ENCODE results near the gene ITGAE. TPM values are rescaled to one million over a fixed set of nuclear protein-coding genes. Genes with fewer than 3 reads are reported as not detected.
"Not testable (repeated sequence)": the region's sequence is repeated elsewhere in the genome, so short reads cannot be mapped to it uniquely, and the experiment has no call there.

Gene ITGAE
- polyA plus RNA-seq, 4 donors, result 33.5 to 40.4 (median 39.3) TPM

DNA sequence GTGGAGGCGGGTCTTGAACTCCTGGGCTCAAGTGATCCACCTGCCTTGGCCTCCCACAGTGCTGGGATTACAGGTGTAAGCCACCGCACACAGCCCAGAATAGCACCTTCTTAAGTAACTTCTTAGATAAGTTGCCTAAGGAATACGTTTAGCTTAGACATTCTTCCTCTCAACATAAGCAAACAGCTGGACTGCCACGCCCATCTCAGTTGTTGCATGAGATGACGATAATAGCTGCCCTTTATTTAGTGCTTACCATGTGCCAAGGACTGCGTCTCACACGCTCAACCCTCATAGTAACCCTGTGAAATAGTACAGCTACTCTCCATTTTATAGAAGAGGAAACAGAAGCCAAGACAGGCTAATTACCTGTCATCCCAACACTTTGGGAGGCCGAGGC lies 65.5 kb downstream of the ITGAE start:
- DNase-seq (ENCODE audit: low read depth in 4 of 4, low spot score in 3 of 4), result no peak

DNA sequence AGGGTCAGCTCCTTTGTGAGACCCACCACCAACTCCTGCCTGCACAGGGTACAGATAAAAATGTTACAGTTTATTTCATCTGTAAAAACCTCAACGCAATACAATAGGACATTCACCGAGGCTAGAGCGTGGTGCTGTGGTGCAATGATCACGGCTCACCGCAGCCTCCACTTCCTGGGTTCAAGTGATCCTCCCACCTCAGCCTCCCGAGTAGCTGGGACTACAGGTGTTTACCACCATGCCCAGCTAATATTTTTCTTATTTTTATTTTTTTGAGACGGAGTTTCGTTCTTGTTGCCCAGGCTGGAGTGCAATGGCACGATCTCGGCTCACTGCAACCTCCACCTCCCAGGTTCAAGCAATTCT lies 66.1 kb downstream of the ITGAE start:
- not testable (repeated sequence) for DNase-seq (ENCODE audit: low read depth in 4 of 4, low spot score in 3 of 4)

DNA sequence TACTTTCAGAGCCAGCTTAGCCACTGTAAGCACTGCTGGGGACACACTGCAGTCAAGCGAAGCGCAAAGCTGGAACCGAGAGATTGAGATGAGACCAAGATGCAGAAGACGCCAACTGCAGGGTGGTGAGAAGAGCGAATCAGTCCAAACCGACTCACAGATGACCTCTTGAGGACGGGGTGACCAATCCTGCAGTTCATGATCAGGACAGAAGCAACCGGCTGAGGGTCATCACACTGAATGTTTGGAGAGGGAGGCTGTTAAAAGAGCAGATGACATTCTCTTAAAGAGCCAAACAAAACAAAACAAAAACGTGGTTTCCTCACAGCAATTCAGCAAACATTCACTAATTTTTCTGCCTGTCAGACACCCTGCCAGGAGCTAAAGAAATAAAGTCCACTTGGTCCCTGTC lies 68.8 kb downstream of the ITGAE start:
- DNase-seq (ENCODE audit: low read depth in 4 of 4, low spot score in 3 of 4), result no peak

DNA sequence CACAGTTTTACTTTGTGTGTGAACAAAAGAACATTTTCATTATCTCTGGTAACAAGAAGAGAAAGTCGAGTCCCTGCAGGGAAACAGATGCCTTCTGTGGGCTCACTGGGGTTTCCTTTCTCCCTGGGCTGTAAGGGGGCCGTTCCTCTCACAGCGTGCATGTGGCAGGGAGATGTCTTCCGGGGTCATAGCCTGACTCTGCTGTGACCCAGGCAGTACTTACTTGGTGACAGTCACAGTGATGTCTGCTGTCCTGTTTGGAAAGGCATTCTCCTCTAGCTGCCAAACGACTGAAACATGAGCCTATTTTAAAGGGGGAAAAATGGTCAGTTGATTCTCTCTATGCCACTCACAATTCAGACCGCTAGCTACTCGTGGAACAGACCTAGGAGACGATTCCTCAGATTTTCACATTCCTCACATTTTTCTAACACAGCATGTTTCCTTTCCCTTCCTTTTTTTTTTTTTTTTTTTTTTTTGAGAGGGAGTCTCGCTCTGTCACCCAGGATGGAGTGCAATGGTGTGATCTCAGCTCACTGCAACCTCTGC lies 70.0 kb downstream of the ITGAE start:
- no peak for DNase-seq (ENCODE audit: low read depth in 4 of 4, low spot score in 3 of 4)

DNA sequence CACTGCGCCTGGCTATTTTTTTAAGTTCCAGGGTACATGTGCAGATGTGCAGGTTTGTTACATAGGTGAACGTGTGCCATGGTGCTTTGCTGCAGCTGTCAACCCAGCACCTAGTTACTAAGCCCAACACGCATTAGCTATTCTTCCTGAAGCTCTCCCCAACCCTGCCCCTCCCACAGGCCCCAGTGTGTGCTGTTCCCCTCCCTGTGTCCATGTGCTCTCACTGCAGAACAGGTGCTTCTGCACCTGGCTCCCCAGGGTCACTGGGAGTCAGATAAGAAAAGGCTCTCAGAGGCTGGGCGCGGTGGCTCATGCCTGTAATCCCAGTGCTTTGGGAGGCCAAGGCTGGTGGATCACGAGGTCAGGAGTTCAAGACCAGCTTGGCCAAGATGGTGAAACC lies 71.1 kb downstream of the ITGAE start:
- DNase-seq (ENCODE audit: low read depth in 4 of 4, low spot score in 3 of 4), result no peak

DNA sequence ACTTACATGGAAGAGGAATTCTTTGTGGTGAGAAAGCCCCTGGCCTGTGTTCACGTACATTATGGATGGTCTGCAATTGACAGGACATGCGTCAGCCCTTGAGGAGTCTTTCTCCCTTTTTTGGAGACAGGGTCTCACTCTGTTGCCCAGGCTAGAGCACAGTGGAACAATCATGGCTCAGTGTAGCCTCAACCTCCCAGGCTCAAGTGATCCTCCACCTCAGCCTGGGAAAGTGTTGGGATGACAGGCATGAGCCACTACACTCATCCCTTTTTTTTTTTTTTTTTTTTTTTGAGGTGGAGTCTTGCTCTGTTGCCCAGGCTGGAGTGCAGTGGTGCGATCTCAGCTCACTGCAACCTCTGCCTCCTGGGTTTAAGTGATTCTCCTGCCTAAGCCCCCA lies 72.9 kb downstream of the ITGAE start:
- not testable (repeated sequence) for DNase-seq (ENCODE audit: low read depth in 4 of 4, low spot score in 3 of 4)

DNA sequence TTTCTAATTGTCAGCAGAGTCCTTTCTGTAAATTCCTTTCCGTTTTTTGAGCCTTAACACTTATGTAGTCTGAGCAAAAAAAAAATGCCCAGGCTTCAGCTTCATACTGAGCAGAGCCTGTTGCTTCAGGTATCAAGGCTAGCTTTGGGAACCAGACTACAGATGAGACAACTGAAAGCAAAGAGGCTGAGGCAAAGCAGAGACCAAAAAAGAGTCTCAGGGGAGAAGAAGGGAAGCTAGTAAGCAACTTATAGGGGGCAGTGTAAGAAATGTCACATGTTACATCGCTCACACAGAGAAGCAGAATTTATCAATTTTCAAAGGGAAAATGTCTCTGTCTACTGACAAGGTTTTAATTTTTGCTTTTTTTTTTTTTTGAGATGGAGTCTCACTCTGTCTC lies 73.9 kb downstream of the ITGAE start:
- no peak for DNase-seq (ENCODE audit: low read depth in 4 of 4, low spot score in 3 of 4)

DNA sequence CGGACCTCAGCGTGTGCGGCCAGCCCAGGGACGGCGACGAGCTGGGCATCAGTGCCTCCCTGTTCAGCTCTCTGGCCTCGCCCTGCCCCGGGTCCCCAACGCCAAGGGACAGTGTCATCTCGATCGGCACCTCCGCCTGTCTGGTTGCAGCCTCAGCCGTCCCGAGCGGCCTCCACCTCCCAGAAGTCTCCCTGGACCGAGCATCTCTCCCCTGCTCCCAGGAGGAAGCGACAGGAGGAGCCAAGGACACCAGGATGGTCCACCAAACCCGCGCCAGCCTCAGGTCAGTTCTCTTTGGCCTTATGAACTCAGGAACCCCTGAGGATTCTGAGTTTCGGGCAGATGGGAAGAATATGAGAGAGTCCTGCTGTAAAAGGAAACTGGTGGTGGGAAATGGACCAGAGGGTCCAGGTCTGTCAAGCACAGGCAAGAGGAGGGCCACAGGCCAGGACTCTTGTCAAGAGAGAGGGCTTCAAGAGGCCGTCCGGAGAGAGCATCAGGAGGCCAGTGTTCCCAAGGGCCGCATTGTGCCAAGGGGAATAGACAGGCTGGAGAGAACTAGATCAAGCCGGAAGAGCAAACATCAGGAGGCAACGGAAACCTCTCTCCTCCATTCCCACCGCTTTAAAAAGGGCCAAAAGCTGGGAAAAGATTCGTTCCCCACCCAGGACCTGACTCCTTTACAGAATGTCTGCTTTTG lies 76.5 kb downstream of the ITGAE start:
- no peak for DNase-seq (ENCODE audit: low read depth in 4 of 4, low spot score in 3 of 4)

DNA sequence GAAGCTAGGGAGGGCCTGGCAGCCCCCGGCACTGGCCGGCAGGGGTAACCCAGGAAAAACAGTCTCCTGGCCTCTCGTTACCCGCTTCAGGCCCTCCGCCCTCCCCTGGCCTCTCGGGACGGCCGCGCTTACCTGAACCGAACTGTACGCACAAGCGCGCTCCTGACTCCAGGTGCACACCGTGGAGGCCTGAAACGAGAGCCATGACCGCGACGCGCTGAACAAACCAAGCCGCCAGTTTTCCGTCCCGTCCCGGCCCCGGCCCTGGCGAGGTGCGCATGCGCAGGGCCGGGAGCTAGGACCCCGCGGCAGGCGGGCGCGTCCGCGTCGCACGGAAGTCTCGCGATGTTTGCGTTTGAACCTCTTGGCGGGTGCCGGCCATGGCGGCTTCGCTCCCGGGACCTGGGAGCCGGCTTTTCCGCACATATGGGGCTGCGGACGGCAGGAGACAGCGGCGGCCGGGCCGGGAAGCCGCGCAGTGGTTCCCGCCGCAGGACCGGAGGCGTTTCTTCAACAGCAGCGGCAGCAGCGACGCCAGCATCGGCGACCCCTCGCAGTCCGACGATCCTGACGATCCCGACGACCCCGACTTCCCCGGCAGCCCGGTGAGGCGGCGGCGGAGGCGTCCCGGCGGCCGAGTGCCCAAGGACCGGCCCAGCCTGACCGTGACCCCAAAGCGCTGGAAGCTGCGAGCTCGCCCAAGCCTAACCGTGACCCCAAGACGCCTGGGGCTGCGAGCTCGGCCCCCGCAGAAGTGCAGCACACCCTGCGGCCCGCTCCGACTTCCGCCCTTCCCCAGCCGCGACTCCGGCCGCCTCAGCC lies 77.2 kb downstream of the ITGAE start, which contains the start of gene HASPIN:
Gene HASPIN (plus strand): TSS at position 348 of the 822 bp plus-strand sequence. CDS start 33 bp downstream, at position 381.
- DNase-seq (ENCODE audit: low read depth in 4 of 4, low spot score in 3 of 4), result peak; percentile 87 to 90 (median 88)

DNA sequence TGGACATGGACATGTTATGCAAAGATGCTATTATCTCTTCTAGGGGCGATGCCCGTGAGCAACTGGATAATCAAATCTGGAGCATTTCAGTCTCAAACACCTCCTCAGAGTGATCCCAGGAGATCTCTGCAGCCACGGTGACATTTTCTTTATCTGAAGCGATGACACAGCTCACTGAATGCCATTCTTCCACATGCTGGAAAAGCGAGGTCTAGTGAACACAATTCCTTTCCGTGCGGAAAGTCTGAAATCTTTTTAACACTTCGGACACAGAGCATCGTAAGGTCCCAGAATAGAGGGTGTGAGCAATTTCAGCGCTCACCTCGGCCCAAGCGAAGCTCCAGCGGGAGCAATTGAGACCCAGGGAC lies 77.8 kb downstream of the ITGAE start:
- no peak for DNase-seq (ENCODE audit: low read depth in 4 of 4, low spot score in 3 of 4)

DNA sequence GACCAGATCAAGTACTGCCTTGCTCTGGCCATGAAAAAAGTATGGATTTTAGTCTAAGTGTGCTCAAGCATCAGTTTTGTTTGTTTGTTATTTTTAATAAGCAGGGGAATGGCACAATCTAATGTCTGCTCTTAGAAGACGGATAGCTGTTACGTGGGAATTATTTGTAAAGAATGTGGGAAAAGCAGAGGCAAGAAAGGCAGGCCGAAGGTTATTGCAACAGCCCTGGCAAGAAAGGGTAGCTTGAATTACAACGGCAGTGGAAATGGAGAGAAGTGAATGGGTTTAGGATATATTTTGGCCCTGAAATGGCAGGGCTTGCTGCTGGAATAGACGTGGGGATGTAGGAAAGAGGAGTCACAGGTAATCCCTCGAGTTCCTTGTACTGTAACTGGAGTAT lies 78.3 kb downstream of the ITGAE start:
- DNase-seq (ENCODE audit: low read depth in 4 of 4, low spot score in 3 of 4), result no peak

DNA sequence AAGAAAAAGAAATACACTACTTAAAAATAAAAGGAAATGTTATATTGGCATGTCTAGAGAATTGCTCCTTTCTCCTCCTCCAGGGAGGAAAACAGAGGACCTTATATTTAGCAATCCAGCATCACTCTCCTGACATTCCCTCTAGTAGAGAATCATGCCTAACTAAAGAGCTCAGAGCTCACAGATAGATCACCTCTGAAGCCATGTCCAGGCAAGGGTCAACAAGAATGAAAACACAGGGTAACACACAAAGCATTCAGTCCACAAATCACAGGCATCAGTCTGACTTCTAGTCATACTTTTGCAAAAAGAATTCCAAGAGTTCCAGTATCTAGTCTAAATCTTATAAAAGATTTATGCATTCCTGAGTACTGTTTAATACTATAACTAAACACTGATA lies 81.7 kb downstream of the ITGAE start:
- no peak for DNase-seq (ENCODE audit: low read depth in 4 of 4, low spot score in 3 of 4)

DNA sequence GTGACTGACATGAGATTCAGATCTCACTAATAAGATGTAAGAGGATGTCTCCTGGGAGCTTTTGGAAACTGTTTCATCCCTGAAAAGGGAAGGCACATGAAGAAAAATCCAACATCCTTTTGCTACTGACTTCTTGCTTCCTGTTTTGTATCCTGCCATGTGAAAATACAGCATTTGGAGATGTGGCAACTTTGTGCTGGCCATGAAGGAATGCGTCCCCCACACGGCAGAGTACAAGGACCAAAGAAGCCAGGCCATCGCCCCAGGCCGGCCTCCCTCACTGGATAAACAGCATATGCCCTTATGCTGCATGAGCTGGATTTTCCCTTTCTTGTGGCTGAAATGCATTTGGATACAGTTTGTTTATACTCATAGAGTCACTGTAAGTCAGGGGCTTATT lies 82.8 kb downstream of the ITGAE start:
- DNase-seq (ENCODE audit: low read depth in 4 of 4, low spot score in 3 of 4), result no peak

DNA sequence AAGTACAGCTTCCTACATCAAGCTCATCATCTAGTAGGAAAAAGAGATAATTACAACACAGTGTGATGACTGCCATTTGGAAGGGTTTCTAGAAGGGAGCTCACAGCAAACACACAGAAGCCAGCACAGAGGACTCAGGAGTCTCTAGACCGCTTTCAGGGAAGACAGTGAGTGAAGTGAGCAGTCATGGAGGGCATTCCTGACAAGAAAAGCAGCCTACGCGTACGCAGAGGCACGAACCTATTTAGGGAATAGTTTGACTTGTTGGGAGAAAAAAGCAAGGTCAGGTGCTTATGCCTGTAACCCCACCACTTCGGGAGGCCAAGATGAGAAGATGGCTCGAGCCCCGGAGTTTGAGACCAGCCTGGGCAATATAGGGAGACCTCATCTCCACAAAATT lies 85.7 kb downstream of the ITGAE start:
- DNase-seq (ENCODE audit: low read depth in 4 of 4, low spot score in 3 of 4), result no peak

DNA sequence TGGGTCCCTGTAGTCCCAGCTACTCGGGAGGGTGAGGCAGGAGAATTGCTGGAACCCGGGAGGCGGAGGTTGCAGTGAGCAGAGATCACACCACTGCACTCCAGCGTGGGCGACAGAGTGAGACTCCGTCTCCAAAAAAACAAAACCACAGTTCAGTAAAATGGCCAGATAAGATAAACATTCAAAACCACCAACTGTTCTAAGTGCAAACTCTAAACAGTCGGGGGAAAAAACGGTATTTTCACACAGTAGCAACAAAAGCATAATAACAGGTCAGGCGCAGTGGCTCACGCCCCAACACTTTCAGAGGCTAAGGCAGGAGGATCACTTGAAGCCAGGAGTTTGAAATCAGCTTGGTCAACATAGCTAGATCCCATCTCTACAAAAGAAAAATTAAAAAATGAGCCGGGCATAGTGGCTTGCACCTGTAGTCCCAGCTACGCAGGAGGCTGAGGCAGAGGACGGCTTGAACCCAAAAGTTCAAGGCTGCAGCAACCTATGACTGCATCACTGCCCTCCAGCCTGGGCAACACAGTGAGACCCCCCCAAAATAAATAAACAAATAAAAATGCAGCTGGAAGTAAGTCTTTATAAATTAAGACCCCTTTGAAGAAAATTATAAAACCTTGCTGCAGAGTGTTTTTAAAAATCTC lies 88.1 kb downstream of the ITGAE start:
- no peak for DNase-seq (ENCODE audit: low read depth in 4 of 4, low spot score in 3 of 4)

DNA sequence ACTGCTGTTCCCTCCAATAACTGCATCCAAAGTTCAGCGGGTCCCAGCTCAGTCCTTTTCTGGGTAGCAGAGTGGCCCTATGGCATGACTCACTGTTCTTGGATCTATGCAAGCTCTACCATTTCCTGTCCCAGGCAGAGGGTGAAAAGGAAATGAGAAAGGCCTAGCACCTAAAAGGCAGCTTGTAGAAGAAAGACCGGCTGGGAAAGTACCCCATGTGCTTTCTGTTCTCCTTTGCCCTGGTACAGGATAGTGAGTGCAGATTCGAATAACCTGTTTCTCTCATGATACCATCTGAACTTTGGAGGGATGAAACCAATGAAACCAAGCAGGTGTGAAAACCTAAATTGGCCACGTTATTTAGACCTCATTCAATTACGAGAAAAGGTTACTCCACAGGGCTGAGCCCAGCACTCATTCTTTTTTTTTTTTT lies 90.0 kb downstream of the ITGAE start:
- no peak for DNase-seq (ENCODE audit: low read depth in 4 of 4, low spot score in 3 of 4)

DNA sequence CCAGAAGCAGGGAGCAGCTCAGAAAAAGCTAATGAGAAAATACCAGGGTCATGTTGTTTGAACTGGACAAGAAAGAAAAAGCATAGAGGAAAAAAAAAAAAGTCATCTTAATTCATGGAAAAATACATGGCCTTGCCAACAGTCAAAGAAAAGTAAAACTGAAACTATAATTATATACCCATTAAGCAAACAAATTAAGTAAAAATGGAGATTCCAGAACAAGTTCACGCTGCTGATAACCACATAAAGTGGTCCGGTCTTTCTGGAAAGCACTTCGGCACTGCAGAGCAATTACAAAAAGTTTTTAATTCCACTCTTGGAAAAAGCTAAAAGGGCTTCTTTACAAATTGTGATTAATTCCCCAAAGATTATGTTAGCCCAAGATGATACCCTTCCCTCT lies 92.6 kb downstream of the ITGAE start:
- DNase-seq (ENCODE audit: low read depth in 4 of 4, low spot score in 3 of 4), result no peak

DNA sequence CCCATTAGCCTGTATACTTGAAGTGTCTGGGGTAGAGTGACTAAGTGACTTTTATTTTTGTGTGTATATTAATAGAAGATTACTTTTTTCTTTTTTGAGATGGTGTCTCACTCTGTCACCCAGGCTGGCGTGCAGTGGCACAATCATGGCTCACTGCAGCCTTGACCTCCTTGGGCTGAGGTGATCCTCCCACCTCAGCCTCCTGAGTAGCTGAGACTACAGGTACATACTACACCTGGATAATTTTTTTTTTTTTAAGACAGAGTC lies 95.3 kb downstream of the ITGAE start:
- not testable (repeated sequence) for DNase-seq (ENCODE audit: low read depth in 4 of 4, low spot score in 3 of 4)

DNA sequence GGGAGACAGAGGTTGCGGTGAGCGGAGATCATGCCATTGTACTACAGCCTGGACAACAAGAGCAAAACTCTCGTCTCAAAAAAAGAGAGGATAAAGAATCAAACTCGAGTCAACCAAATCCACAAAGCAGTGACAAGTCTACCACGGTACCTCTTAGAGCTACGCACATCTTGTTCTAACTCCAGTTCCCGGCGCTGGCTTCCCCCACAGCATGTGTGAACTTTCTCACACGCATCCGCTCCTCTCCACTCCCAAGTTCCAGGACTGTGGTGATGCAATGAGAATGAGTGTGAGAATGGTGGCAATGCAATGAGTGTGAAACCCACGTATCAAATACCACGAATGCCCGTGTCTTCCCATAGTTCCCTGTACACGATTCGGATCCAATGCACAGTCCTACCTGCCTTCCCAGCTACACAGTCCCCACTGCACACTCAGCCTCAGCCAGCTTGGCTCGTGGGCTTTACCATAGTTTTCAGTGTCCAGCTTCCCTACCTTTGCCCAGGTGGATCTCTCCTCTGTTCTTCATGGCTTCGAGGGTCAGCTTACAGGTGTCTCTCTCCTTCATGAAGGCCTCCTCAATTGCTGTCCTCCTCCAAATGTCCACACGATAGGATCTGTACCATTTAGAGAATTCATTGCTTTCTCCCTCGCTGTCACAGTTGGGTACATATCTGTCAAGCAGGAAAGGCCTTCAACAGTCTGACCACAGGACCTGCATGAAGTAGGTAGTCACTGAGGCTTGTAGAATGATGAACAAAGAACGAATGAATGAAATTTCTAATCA lies 95.9 kb downstream of the ITGAE start:
- DNase-seq (ENCODE audit: low read depth in 4 of 4, low spot score in 3 of 4), result no peak

DNA sequence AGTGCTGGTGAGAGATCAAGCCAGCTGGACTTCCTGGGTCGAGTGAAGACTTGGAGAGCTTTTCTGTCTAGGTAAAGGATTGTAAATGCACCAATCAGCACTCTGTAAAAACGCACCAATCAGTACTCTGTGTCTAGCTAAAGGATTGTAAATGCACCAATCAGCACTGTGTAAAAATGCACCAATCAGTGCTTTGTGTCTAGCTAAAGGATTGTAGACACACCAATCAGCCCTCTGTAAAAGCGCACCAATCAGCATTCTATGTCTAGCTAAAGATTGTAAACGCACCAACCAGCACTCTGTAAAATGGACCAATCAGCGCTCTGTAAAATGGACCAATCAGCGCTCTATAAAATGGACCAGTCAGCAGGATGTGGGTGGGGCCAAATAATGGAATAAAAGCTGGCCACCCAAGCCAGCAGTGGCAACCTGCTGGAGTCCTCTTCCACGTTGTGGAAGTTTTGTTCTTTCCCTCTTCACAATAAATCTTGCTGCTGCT lies 98.9 kb downstream of the ITGAE start:
- not testable (repeated sequence) for DNase-seq (ENCODE audit: low read depth in 4 of 4, low spot score in 3 of 4)

DNA sequence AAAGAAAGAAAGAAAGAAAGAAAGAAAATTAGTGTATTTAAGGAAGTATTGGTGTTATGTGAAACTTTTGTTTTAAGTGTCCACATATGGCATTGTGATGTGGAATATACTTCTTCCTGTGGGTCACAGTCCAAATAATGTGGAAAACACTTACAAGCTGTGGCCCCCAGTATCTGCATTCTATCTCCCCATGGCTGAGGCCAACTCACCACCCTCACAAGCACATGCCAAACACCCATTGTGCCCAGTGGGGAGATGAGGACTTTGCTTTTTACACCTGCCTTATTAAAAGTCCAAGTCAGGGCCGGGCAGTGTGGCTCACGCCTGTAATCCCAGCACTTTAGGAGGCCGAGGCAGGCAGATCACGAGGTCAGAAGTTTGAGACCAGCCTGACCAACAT lies 101.0 kb downstream of the ITGAE start:
- no peak for DNase-seq (ENCODE audit: low read depth in 4 of 4, low spot score in 3 of 4)
